Measurements from ENCODE around the gene LPAR3.

GRCh38 chr1:84768634-84769033 lies 124.4 kb downstream of the LPAR3 start:
- TF ChIP-seq CTCF (conservative IDR thresholded peaks at IDR 0.05; ENCODE audit: low read depth, low read length) (no peak), USF2 (IDR thresholded peaks at IDR 0.05; ENCODE audit: low read depth, low read length) (no peak), POLR2A (IDR thresholded peaks at IDR 0.05; ENCODE audit: low read depth, low read length) (no peak), RAD21 (IDR thresholded peaks at IDR 0.05; ENCODE audit: low read length) (no peak), CEBPB (IDR thresholded peaks at IDR 0.05; ENCODE audit: low read depth, low read length) (no peak), FOS (IDR thresholded peaks at IDR 0.05; ENCODE audit: low read depth, low read length) (no peak), ELK1 (IDR thresholded peaks at IDR 0.05; ENCODE audit: borderline replicate concordance, low read depth, low read length) (no peak), NFE2L2 (IDR thresholded peaks at IDR 0.05; ENCODE audit: low read depth, low read length) (no peak), MAFK (IDR thresholded peaks at IDR 0.05; ENCODE audit: low read depth, low read length) (no peak), MXI1 (IDR thresholded peaks at IDR 0.05; ENCODE audit: borderline replicate concordance, low read depth, low read length) (no peak), RCOR1 (IDR thresholded peaks at IDR 0.05; ENCODE audit: insufficient replicate concordance, low read length) (no peak)

Data from IMR-90 (cell line).